ENCODE results near the gene JMJD1C.

Gene JMJD1C

DNA sequence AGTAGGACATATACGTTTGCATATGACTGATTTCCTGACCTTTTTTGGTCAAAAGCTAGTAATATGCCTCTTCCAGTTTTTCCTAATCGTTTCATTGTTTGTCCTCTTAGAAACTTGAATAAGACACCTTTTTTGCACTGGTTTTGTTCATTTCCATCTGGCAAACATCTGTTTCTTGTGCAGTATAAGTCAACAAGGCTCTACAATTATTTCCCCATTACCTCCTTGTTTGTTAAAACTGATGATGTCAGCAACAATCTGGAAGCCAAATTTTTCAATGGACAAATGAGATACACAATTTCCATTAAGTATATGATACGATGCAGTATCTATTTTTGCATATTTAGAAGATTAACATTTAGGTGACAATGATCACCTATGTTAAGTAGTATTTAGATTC, 183.8 kb downstream of the JMJD1C start:
- DNase-seq = no peak

DNA sequence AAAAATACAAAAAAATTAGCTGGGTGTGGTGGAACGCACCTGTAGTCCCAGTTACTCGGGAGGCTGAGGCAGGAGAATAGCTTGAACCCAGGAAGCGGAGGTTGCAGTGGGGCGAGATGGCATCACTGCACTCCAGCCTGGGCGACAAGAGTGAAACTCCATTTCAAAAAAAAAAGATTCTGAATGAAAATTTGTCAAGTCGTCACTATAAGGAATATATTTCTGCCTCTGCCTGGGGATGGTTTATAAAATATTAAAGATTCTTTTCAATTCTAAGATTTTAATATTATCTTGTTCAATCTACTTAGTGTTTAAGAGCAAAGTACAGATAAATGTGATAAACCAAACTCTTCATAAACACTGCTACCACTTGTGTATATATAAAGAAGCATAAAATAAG, 185.4 kb downstream of the JMJD1C start:
- DNase-seq = no peak

DNA sequence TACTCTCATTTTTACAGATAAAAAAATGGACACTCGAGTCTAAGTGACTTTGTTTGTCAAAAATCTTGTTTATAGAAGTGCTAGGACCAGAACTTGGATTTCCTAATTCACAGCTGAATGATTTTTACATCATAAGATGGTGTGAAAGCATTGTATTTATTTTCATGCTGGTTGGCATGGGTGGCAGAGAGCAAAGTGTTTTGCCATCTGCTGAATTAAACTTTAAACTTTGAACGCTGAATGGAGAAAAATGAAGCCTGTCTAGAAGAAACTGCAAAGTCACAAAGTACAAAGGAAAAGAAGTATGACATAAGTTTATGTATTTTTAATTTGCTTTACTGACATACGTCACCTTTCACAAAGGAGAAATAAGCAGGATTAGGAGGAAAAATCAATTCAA, 190.7 kb downstream of the JMJD1C start:
- DNase-seq = no peak

DNA sequence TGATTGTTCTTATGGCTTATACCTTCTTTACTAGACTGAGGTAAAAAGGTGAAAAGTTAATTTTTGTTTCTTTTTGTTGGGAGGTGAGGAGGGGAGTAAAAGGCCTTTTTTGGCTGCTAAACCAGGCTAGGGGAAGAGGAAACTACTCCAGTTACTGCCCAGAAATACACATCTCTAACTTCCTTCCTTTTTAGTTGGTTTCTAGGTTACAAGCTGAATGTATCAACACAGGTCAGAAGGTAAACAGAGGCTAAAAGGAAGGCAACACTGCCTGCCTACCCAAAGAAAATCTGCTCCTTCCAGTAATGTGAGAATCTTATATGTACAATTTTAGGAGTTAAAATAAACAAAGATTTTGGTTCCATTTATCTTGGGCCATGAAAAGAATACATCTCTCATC, 192.2 kb downstream of the JMJD1C start:
- no peak for DNase-seq

DNA sequence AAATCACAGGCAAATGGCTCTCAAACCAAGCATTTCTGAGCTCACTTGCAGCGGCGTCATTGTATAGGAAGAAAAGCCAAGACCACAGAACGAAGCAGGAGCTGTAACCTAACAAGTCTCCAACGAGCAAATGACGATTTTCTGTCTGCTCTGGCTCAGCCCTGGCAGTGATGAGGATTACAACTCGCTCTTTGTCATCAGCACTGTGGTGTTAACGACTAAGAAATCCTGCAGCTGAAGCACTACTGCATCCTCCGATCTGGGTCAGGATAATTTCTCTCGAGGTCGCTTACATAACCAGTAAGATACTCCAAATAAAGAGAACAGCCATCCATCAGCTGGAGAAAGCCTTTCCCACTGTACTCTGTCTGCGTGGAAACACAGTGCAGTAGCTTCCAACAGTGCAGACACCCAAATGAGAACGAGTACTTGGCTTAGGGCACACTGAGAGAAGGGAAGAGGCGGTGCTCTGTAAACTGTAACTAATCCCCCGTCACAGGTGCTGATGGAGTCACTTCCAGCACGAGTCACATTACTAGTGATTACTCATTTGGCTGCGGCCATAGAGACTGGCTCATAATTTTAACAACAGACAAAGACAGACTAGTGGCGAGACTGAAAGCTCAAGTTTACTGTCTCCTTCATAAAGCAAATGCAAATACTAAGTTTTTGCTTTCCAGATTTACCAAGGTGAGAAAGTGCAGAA, 196.8 kb downstream of the JMJD1C start:
- peak; percentile 88 for DNase-seq

DNA sequence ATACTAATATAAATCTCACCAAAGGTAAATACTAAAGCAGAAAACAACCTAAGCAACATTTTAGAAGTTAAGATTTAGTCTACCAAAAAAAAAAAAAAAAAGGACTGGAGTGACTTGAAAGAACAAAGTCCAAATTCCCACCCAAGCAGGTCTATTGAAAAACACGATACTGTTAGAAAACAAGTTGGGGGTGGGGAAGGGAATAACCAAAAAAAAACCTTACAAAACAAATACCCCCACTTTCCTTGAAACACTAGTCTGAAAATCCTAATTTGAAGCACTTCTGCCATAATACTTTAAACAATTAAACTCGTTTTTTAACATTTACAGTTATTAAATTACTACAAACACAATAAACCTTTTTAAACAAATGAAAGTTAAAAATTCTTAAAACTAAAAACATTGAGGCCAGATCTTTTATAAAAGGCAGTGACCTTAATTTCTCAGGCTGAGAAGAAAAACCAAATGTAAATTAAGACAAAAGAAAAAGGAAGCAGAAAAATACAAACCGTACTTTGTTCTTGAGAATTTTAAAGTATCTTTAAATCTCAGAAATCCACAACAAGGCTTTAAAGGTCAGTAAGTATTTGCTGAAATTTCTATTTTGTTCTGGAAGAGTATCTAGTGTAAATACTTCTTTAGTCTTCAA, 197.5 kb downstream of the JMJD1C start:
- no peak for DNase-seq

DNA sequence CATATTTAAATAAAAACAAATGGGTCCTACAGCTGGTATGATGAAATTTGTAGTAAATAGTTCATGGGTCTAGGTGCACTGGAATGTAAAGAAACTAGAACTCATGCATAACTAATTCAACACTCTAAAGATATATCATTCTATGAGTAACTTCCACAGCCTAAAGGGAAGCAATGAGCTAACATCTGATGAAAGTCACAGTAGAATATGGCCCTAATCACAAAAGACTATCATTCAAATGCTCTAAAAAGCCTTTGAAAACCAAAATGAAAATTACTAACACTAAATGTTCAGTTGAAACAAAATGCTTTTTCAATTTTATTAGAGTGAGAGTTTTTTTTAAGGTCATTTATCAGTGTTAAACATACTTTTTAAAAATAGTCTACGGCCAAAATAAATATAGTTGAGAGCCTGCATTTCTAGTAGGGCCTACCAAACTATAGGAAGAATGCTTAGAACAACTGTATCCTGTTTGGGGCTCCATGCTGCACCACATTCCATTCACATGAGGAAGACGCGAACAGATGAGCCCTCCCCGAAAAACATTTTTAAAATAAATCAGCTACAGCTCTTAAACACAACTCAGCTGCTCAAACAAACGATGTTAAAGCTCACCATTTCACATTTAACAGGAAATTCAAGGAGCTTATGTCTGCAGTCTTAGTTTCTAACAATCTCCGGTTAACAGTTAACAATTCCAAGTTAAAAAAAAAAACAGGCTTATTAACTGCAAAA, 198.2 kb downstream of the JMJD1C start:
- peak; percentile 10 for DNase-seq

DNA sequence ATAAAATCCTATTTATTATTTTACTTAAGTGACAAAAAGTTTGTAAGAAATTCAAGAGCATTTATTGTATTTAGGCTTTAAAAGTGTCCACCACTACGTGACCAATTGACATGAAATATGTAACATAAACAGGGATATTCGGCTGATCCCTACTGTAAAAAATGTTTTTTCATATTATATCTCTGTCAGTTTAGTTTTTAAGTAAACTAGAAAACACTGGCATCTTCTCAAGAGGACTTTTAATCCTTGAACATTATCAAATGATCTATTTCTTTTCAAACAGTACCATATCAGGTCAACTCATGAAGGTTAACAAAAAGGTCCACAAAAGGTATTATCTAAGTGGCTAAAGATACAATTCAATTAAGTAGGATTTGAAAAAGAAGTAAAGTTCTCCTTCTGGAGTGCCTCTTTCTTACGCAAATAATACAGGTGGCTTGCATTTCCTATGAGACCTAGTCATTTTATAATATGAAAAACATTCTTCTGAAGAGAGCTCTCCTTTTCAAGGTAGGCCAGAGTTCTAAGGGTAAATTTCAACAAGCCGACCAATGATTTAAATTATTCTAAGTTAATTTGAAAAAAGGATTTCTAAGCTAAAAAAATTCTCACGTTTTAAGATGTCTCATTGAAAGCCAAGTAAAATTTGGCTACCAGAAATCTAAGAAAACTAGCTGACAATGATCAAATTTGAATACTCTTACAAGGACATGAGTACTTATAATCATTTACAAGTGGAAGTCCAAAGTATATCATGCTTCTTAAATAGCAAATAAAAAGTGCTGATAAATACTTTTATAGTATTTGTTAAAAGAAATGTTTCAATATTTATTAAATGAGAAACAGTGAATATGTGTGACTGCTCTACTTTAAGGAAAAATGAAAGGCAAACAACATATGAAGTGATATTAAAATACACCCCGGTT, 199.1 kb downstream of the JMJD1C start:
- DNase-seq = no peak

DNA sequence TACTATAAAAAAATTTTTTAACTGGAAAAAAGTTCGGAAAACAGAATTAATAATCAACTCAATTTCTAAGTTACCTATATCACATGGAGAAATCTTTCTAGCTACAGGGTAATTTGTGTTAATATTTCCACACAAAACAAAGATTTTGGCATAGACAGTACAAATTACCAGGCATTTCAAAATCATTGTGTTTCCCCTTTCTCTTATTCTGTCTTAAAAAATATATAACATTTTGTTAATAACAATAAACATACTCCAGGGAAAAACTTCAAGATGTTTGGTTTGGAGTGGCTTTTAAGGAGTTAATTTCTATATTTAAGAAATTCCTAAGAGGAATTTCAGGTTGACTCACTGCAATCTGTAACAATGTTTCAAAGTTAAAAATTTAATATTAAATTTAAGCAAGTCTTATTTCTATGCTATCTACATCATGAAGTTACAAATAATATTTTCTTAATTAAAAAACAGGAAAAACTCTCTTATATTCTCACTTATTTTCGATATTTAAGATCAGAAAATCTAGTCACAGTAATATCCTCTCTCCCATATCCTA, 200.0 kb downstream of the JMJD1C start:
- no peak for DNase-seq

DNA sequence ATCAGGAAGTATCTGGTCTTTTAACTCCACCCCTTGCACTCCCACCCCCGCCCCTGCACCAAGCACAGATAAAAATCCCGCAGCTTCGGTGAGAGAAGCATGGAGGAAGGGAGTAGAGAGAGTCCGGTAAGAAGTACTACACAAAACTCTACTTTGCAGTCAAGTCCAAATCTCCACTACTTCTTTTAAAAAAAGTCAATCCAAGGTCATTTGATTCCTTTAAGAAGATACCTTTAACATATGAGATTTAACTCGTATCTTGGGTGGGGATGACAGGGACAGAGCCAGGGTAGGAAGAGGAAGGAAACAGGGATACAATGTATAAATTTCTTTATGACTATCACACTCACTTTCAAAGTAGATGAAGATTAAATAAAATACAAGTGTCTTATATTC, 200.6 kb downstream of the JMJD1C start:
- peak; percentile 16 for DNase-seq

DNA sequence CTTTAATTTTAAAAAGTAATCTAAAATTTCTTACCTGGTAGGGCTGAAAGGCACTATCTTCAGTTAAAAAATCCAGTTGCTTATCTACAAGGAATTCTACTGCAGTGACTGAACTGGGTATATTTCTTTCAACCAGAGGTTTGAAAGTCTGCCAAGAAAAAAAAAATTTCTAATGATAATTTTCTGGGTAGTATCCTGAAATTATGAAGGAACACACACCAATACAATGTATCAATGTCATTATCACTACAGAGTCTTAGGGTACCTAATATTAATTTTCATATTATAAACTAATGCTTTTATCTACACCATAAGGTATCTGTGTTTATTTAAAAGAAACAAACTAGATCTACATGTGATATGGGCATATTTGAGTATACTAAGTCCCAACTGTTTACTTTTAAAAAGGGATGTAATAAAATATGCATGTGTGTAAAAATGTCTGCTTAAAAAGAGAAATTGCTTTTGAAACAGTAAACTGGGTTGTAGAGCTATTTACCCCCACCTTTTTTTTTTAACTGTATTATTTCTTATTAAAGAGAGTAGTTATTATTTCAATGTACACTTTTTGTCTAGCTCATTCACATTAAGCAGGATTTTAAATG, 201.1 kb downstream of the JMJD1C start:
- DNase-seq = no peak

DNA sequence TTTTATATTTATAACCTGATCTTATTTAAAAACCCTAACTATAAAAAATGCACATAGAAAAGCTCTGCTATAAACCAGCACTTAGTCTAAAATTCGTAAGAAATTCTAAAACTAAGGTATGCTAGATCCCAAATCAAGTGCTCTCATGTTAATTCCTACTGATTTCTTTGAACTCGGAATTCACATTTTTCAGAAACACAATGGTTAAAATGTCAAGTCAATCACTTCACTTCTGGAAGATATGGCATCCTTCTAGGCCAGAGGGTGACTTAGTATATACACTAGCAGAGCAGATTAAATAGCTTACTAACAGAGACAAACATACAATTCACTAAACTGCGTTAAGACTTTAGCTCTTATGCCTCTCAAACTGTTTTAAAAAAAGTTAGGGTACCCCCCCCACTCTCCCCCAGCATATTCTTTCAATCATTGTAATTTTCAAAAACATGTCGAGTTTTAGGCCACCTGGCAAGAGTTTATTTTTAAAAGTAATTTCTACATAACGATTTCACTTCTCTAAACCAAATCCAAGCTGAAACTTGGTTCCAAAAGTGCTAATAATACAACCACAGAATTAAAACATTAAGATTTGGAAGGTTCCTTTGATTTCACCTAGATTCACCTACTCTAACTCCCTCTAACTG, 203.2 kb downstream of the JMJD1C start:
- no peak for DNase-seq

DNA sequence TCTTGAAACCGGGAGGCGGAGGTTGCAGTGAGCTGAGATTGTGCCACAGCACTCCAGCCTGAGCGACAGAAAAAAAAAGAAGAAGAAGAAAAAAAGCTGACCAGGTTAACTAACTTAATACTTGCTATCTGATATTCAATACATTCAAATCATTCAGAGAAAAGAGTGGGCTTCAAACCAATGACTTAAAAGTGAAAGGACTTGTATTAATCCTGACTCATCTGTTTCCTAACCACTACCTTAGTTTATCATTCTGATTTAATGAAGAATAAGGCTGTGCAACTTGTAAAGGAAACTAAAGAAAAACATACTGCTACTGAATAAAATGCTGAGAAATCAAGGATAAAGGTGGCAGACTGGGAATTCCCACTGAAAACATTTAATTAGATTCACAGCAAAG, 204.3 kb downstream of the JMJD1C start:
- DNase-seq = no peak

DNA sequence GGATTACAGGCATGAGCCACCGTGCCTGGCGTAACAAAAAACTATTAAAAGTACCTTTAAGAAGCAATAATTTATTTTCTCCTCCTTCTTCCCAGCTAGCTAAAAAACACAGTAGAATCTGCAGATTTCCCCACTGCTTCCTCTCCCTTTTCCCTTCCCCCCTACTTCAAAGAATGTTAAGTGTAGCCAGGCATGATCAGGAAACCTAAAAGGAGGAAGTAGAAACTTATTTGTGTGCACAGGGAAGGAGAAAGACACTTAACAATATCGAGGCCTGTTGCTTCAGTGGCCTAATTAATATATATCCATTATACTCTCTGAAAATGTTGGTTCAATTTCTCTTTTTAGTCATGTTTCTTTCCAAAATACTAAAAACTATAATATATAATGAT, 204.9 kb downstream of the JMJD1C start:
- no peak for DNase-seq

DNA sequence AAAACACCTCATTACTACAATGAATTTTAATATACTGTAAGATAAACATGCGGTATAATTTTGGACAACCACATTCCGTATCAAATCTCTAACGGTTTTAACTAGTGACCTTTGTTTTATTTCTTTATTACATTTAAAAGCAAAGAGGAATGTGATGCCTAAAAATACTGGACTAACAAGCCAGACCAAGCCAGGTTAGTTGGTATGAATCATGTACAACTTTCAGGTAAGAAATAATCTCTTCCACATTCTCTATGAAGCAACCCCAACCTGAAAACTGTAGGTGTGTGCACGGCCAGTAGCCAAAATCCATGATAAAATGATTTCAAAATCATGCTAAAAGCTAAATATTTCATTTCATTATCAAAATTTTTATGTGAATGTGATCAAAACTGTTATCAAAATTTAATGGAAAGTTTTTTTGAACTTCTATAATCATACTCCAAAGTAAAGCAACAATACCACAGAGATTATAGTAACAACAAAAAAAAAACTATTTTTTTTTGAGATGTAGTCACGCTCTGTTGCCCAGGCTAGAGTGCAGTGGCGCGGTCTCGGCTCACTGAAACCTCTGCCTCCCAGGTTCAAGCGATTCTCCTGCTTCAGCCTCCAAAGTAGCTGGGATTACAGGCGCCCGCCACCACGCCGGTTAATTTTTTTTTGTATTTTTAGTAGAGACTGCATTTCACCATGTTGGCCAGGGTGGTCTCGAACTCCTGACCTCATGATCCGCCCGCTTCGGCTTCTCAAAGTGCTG, 205.5 kb downstream of the JMJD1C start:
- DNase-seq = no peak

DNA sequence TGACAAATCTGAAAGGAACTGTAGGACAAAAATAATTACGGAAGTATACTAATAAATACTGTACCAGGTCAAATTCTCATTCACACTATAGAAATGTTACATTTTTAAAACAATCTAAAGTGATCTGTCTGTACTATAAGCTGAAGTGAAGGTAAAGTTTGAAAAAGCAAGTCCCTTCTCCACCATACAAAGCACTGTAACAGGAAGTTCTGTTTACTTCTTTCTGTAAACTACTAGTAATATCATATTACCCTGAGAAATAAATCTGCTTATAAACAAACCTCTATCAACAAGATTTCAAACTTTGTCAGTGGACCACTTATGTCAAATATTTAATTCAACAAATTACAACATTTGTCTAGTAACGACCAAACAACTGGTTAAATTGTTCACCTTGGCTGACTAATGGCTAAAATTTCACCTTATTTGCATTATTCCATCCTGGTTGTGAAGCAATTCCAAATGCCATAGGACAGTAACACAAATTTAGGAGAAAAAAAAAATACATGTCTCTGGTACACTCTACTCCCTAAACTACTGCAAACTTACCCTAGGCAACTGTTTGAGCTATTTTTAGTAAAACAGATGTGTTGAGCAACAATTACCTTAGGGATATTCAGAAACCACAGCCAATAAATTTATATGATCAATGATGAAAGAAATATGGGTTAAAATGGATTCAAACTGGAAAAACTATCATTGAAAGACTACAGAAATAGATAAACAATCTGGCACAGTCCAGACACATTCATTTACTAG, 206.7 kb downstream of the JMJD1C start:
- DNase-seq = no peak

DNA sequence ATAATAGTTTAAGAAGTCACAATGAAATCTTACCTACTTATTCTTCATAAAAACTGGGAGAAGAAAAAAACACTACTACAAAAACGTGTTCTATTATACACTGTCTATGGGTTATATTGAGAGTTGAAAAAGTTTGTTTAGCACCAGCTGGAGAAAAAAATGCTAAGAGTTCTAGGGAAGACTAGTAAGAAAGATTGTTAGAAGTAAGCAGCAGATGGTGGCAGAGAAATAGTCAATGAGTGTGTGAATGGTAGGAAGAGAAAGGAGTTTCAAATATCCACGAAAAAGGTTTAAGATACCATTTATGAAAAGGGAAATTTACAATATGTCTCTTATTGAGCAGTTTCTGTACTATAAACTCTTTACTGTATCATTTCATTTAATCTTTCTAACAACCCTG, 208.0 kb downstream of the JMJD1C start:
- DNase-seq = no peak

DNA sequence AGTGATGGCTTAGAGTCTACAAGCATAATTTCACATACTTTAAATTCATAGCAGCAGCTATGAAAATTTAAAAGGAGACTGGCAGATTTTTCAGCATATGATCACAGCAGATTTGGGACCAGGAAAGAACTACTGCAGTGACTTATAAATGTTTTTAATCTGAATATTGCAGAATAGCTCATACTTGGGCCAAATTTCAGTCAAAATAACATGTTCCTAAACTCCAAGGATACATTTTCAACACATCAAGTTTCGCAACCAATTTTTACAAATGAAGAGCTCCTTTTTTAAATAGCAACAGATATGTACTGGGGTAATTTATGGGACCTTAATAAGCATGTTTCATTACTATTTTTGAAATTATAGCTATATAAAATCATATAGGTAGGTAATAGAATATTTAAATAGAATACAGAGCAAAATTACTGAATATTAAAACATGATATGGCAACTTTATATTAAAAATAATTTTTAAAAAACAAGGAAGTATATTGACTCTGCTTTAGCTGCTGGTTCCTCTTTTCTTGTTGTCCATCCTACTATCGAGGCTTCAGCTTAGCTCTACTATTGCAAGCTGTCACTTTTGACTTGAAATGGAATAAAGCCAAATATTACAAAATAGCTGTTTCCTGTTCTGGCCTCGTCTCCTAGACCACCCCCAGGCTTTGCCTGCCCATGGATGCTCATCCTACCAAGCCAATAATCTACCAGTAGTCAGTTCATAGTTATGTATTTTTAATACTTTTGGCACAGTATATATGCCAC, 209.6 kb downstream of the JMJD1C start:
- DNase-seq = no peak

DNA sequence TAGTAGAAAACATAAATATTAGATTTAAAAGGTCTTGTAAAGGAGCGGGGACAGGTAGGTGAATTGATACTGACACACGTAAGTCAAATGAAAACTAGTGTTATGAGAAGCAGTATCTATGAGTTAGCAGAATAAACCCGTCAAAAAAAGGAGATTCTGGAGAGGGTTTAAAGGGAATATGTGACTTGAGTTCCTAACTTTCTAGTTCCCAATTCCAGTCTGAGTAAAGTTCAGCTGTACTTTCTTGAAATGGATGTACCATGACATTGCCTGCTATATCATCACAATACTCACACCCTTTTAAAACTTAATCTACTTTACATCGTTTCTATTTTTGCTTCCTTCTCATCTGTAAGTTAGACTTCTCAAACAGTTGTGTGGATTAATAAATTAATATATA, 210.5 kb downstream of the JMJD1C start:
- no peak for DNase-seq

DNA sequence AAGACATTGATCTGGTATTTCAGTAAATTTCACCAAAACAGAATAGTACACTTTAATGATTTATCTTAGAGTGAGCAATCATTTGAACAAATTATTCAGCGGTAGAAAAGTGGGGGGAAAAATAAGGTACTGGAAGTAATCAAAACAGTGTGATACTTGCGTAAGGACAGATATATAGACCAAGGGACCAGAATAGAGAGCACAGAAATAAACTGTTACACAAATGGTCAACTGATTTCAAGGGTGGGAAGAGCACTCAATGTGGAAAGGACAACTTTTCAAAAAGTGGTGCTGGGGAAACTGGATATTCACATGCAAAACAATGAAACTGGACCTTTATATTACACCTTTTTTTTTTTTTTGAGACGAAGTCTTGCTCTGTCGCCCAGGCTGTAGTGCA, 212.7 kb downstream of the JMJD1C start:
- no peak for DNase-seq

Measured in NCI-H510A treated with DMSO at 0.1 percent for 48 hours (cell line).